Stomach (tissue), 9 donors: ENCODE measurements around the gene NCOA3. TPM values are rescaled to one million over a fixed set of nuclear protein-coding genes. Genes with fewer than 3 reads are reported as not detected.
A peak's percentile ranks its signal among the peaks of the same experiment; 100 is the strongest.

Source experiments
- DNase-seq, 2 donors: peaks; one replicate each; pipeline versions ENCODE4 v3.0.0 to v3.0.0-alpha.2; 2013 to 2019
- H3K27ac ChIP-seq, 5 donors: fragments of 200-600 bp in 4 of 5; sonication (generic) in 4 of 5; one replicate each; pipeline ENCODE4 v1.5.1; 2013 to 2019; ENCODE audit warnings: mild to moderate bottlenecking in 1 of 5, moderate library complexity in 1 of 5
- H3K27me3 ChIP-seq, 3 donors: fragments of 200-600 bp; sonication (generic); one replicate each; pipeline ENCODE4 v1.5.1; 2017 to 2019; ENCODE audit warnings: mixed run types in 1 of 3
- H3K36me3 ChIP-seq, 4 donors: fragments of 200-600 bp; sonication (generic); 1 replicate in 3 of 4; 2 replicates in 1 of 4; pipeline ENCODE4 v1.5.1; 2016 to 2019
- H3K4me1 ChIP-seq, 4 donors: fragments of 200-600 bp; sonication (generic); one replicate each; pipeline ENCODE4 v1.5.1; 2016 to 2019
- H3K4me3 ChIP-seq, 4 donors: fragments of 200-600 bp; sonication (generic) in 3 of 4; one replicate each; pipeline ENCODE4 v1.5.1; 2016 to 2019; ENCODE audit warnings: mild to moderate bottlenecking in 1 of 4
- H3K9me3 ChIP-seq, 4 donors: fragments of 200-600 bp; sonication (generic); one replicate each; pipeline ENCODE4 v1.5.1; 2016 to 2019
- EP300 ChIP-seq: sonication (generic); formaldehyde crosslinking; IDR thresholded peaks from one replicate; pipeline ENCODE4 v1.6.1; 2017; ENCODE audit warnings: antibody characterized with exemption
- POLR2A ChIP-seq, 4 donors: fragments of 450-650 bp; IDR thresholded peaks; one replicate each; pipeline ENCODE4 v1.6.1; 2016; ENCODE audit warnings: antibody characterized with exemption in 4 of 4, control low read depth in 2 of 4, mild to moderate bottlenecking in 1 of 4, moderate library complexity in 1 of 4
- POLR2AphosphoS5 ChIP-seq, 3 donors: sonication (generic); formaldehyde crosslinking; IDR thresholded peaks; one replicate each; pipeline ENCODE4 v1.6.1; 2016; ENCODE audit warnings: antibody characterized with exemption in 3 of 3
- WGBS, 5 donors: extraction: QIAGEN DNeasy Blood & Tissue Kit in 3 of 5; methylation state at CpG; one replicate each; pipeline versions ENCODE4 v1.1.5 to v1.1.7; 2013 to 2018; 5-methylcytosine and 5-hydroxymethylcytosine counted together
- intact Hi-C: fragments of 100-400 bp; cut with DNase I; formaldehyde crosslinking; loops from one replicate; pipeline ENCODE4 v1.15.1; 2023; ENCODE audit warnings: low total_unique reads
- polyA plus RNA-seq, 3 donors: library from polyadenylated mRNA; stranded (reverse); fragments of 200-250 nt; gene quantifications; one replicate each; pipeline ENCODE4 v1.2.3, GENCODE V29; 2013
- total RNA-seq, 5 donors: library from RNA; depleted of rRNA; stranded (reverse); fragments of >200 nt; gene quantifications; one replicate each; pipeline versions ENCODE4 v1.1.0 to v1.2.3, GENCODE V29; 2014 to 2016
- TF ChIP-seq, protein P1 (sequence below), 7 experiments: fragments of 450-650 bp in 4 of 7; fragments of 200-600 bp in 3 of 7; sonication (generic) in 3 of 7; IDR thresholded peaks; one replicate each; pipeline ENCODE4 v1.5.1; 2016 to 2019; ENCODE audit warnings: antibody characterized with exemption in 7 of 7, control low read depth in 2 of 7, mild to moderate bottlenecking in 1 of 7
- donor health status: healthy with polysubstance abuse.
- donor health status: Bipolar disorder and iron deficiency.
- donor health status: healthy.

Gene NCOA3
- total and polyA plus RNA-seq, 8 donors = 4.1 to 60.8 (median 16.3) TPM

GRCh38 chr20:47465335-47466090, 36.2 kb upstream of the NCOA3 start:
- 92 to 98% (median 95%) methylated on average over 16 of the region's 16 CpGs for WGBS, 5 donors
- H3K27ac ChIP-seq = peak overlapping the region in 2 of 5 donors; percentile 40 to 64
- H3K27me3 ChIP-seq = no peaks in the 10 kb centered on the region
- H3K9me3 ChIP-seq = no peaks in the 10 kb centered on the region
- H3K4me1 ChIP-seq = peaks cover 11 to 40% (median 23%) of the 10 kb centered on the region in 4 donors
- no peak for DNase-seq
- no peaks in the 10 kb centered on the region for H3K36me3 ChIP-seq
- intact Hi-C loops = no loop called here
- no peak for TF ChIP-seq EP300
- no peak for TF ChIP-seq POLR2A (IDR thresholded peaks at IDR 0.05)
- no peak for TF ChIP-seq POLR2AphosphoS5 (IDR thresholded peaks at IDR 0.05)
- TF ChIP-seq, protein P1, sequence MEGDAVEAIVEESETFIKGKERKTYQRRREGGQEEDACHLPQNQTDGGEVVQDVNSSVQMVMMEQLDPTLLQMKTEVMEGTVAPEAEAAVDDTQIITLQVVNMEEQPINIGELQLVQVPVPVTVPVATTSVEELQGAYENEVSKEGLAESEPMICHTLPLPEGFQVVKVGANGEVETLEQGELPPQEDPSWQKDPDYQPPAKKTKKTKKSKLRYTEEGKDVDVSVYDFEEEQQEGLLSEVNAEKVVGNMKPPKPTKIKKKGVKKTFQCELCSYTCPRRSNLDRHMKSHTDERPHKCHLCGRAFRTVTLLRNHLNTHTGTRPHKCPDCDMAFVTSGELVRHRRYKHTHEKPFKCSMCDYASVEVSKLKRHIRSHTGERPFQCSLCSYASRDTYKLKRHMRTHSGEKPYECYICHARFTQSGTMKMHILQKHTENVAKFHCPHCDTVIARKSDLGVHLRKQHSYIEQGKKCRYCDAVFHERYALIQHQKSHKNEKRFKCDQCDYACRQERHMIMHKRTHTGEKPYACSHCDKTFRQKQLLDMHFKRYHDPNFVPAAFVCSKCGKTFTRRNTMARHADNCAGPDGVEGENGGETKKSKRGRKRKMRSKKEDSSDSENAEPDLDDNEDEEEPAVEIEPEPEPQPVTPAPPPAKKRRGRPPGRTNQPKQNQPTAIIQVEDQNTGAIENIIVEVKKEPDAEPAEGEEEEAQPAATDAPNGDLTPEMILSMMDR (IDR thresholded peaks at IDR 0.05) = no peak
- H3K4me3 ChIP-seq = no peak overlapping the region

DNA sequence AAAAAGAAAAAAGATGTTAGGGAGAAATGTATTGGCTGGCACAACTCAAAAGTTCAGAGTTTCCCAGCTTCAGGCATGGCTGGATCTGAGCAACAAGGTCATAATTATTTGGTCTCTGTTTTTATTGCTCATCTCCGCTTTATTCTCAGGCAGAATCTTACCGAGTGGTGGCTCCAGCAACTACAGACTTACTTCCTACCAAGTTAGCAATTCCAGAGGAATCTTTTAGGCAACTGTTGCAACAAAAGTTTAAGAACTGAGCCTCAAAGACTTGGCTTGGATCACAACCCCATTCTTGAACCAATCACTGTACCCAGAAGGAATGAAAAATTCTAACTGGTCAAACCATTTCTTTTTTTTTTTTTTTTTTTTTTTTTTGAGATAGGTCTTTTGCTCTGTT, 35.5 kb upstream of the NCOA3 start:
- WGBS, 5 donors = 92 to 98% (median 95%) methylated on average over 2 of the region's 2 CpGs
- TF ChIP-seq POLR2A (IDR thresholded peaks at IDR 0.05) (no peak), EP300 (no peak), POLR2AphosphoS5 (IDR thresholded peaks at IDR 0.05) (no peak)
- TF ChIP-seq, protein P1 (IDR thresholded peaks at IDR 0.05) = no peak
- Histone ChIP-seq H3K27ac (no peak overlapping the region), H3K9me3 (no peaks in the 10 kb centered on the region), H3K4me1 (peaks cover 11 to 40% (median 23%) of the 10 kb centered on the region in 4 donors), H3K36me3 (no peaks in the 10 kb centered on the region), H3K4me3 (no peak overlapping the region), H3K27me3 (no peaks in the 10 kb centered on the region)
- intact Hi-C loops = no loop called here
- DNase-seq = no peak

GRCh38 chr20:47466704-47467459, 34.8 kb upstream of the NCOA3 start:
- Histone ChIP-seq H3K9me3 (no peaks in the 10 kb centered on the region), H3K36me3 (no peaks in the 10 kb centered on the region), H3K4me1 (peaks cover 11 to 40% (median 23%) of the 10 kb centered on the region in 4 donors), H3K27ac (no peak overlapping the region), H3K4me3 (no peak overlapping the region), H3K27me3 (no peaks in the 10 kb centered on the region)
- DNase-seq = no peak
- whole genome bisulfite sequencing, 5 donors = 89 to 96% (median 93%) methylated on average over 15 of the region's 15 CpGs
- intact Hi-C loops = no loop called here
- TF ChIP-seq POLR2A (IDR thresholded peaks at IDR 0.05) (no peak), POLR2AphosphoS5 (IDR thresholded peaks at IDR 0.05) (no peak), EP300 (no peak)

GRCh38 chr20:47468290-47469050, 33.2 kb upstream of the NCOA3 start:
- intact Hi-C loops = no loop called here
- 22 to 49% (median 34%) methylated on average over 14 of the region's 14 CpGs for WGBS, 5 donors
- H3K36me3 ChIP-seq = no peaks in the 10 kb centered on the region
- peak overlapping the region in 3 of 5 donors; percentile 54 to 71 (median 62) for H3K27ac ChIP-seq
- H3K27me3 ChIP-seq = no peaks in the 10 kb centered on the region
- no peak overlapping the region for H3K4me3 ChIP-seq
- TF ChIP-seq EP300 = no peak
- TF ChIP-seq, protein P1 (IDR thresholded peaks at IDR 0.05) = no peak
- TF ChIP-seq POLR2AphosphoS5 (IDR thresholded peaks at IDR 0.05) = peak in 1 of 3 donors; percentile 30
- H3K4me1 ChIP-seq = peaks cover 11 to 40% (median 23%) of the 10 kb centered on the region in 4 donors
- DNase-seq = peak; percentile 67 to 82
- H3K9me3 ChIP-seq = no peaks in the 10 kb centered on the region
